PC-3 (cell line): Measurements from ENCODE around the gene NCOA7. TPM values are rescaled to one million over a fixed set of nuclear protein-coding genes. Genes with fewer than 3 reads are reported as not detected.
"Not testable (repeated sequence)": the region's sequence is repeated elsewhere in the genome, so short reads cannot be mapped to it uniquely, and the experiment has no call there.

Source experiments
- ATAC-seq: fragments of 200-7000 bp; cut with Tn5 transposase; 2 replicates; pipeline ENCODE4 v1.9.1; 2020; ENCODE audit warnings: mild to moderate bottlenecking, moderate library complexity
- BruUV-seq: library from RNA; stranded (reverse); fragments of 400-500 nt; replicated peaks from 2 replicates; lab custom pipeline; 2021; lab: Mats Ljungman, UMichigan
- CTCF ChIA-PET: fragments of 300-600 bp; sonication (Branson Sonifier 250); formaldehyde crosslinking; loops from one replicate; lab custom pipeline; 2022; ENCODE audit warnings: antibody characterized with exemption; lab: Charles Lee
- POLR2A ChIA-PET: fragments of 300-600 bp; sonication (Branson Sonifier 250); formaldehyde crosslinking; loops from one replicate; lab custom pipeline; 2022; ENCODE audit warnings: antibody characterized with exemption; ENCODE audit not compliant: unreplicated experiment; lab: Charles Lee
- DNase-seq: peaks from one replicate; pipeline ENCODE4 v3.0.0-alpha.2; 2015
- H2AFZ ChIP-seq: fragments of 300-600 bp; sonication (generic); 2 replicates; pipeline ENCODE4 v1.6.0; 2016; ENCODE audit warnings: antibody characterized with exemption, low read length
- H3F3A ChIP-seq: fragments of 300-600 bp; sonication (generic); one replicate; pipeline ENCODE4 v1.6.0; 2017; ENCODE audit warnings: antibody characterized with exemption, low read length, control low read depth, mild to moderate bottlenecking; ENCODE audit not compliant: unreplicated experiment
- H3K27ac ChIP-seq: fragments of 300-600 bp; sonication (generic); 2 replicates; pipeline ENCODE4 v1.5.1; 2016; ENCODE audit warnings: mild to moderate bottlenecking, low read length
- H3K27me3 ChIP-seq: fragments of 300-600 bp; sonication (generic); 2 replicates; pipeline ENCODE4 v1.6.1; 2016; ENCODE audit warnings: low read length, mixed read lengths
- H3K36me3 ChIP-seq: fragments of 300-600 bp; sonication (generic); 2 replicates; pipeline ENCODE4 v1.6.1; 2016; ENCODE audit warnings: low read depth, mixed run types, low read length, mixed read lengths
- H3K4me1 ChIP-seq: fragments of 300-600 bp; sonication (generic); 2 replicates; pipeline ENCODE4 v1.5.1; 2016; ENCODE audit warnings: low read length; ENCODE audit not compliant: insufficient read depth
- H3K4me2 ChIP-seq: fragments of 300-600 bp; sonication (generic); 2 replicates; pipeline ENCODE4 v1.6.0; 2016; ENCODE audit warnings: low read length
- H3K4me3 ChIP-seq: fragments of 300-600 bp; sonication (generic); 2 replicates; pipeline ENCODE4 v1.5.1; 2016; ENCODE audit warnings: mild to moderate bottlenecking, low read length, mixed read lengths
- H3K79me2 ChIP-seq: fragments of 300-600 bp; sonication (generic); 2 replicates; pipeline ENCODE4 v1.6.1; 2017; ENCODE audit warnings: low read length, mixed read lengths
- H3K9ac ChIP-seq: fragments of 300-600 bp; sonication (generic); 2 replicates; pipeline ENCODE4 v1.6.0; 2016; ENCODE audit warnings: mild to moderate bottlenecking, low read length
- H3K9me2 ChIP-seq: fragments of 300-600 bp; sonication (generic); replicated peaks from 2 replicates; pipeline ENCODE4 v1.6.1; 2016; ENCODE audit warnings: mixed run types, low read length, mixed read lengths
- H3K9me3 ChIP-seq: fragments of 300-600 bp; sonication (generic); 2 replicates; pipeline ENCODE4 v1.6.1; 2016; ENCODE audit warnings: low read length, mixed read lengths
- H4K20me1 ChIP-seq: fragments of 300-600 bp; sonication (generic); 2 replicates; pipeline ENCODE4 v1.6.1; 2016; ENCODE audit warnings: low read length, mixed read lengths
- EZH2 ChIP-seq: fragments of 300-600 bp; sonication (generic); IDR thresholded peaks from one replicate; pipeline ENCODE4 v1.6.1; 2017; ENCODE audit warnings: antibody characterized with exemption, mild to moderate bottlenecking, low read length; ENCODE audit not compliant: unreplicated experiment
- EZH2phosphoT487 ChIP-seq: fragments of 300-600 bp; sonication (generic); IDR thresholded peaks from 2 replicates; pipeline ENCODE4 v1.6.1; 2018; ENCODE audit warnings: mild to moderate bottlenecking, antibody characterized with exemption, low read length, borderline replicate concordance
- intact Hi-C: fragments of 100-400 bp; cut with micrococcal nuclease; formaldehyde crosslinking; loops from 2 replicates; pipeline ENCODE4 v1.9.0; 2023
- total RNA-seq: library from RNA; depleted of rRNA; stranded (reverse); fragments of >200 nt; gene quantifications from 2 replicates; pipeline ENCODE4 v1.2.3, GENCODE V29; 2014
- TF ChIP-seq, protein P1 (sequence below): fragments of 300-600 bp; sonication (generic); conservative IDR thresholded peaks from 2 replicates; pipeline ENCODE4 v1.5.1; 2017; ENCODE audit warnings: antibody characterized with exemption, low read depth, mild to moderate bottlenecking, low read length

NCOA7 gene
- total RNA-seq, 1 experiment from 2014 or later: 13.4 TPM

- H3K4me2 ChIP-seq, H2AFZ ChIP-seq, ATAC-seq, H3F3A ChIP-seq, intact Hi-C loops, H3K9me3 ChIP-seq, H3K4me3 ChIP-seq, H3K36me3 ChIP-seq, BruUV-seq, H4K20me1 ChIP-seq, POLR2A ChIA-PET, DNase-seq, CTCF ChIA-PET, H3K27ac ChIP-seq, H3K9ac ChIP-seq, H3K27me3 ChIP-seq, H3K79me2 ChIP-seq, H3K9me2 ChIP-seq: not testable (repeated sequence)
- peaks cover 18% of the 10 kb centered on the region for H3K4me1 ChIP-seq
Measured at GRCh38 chr6:125912430-125912829, 121.7 kb downstream of the NCOA7 start.

- Histone ChIP-seq H3K4me3 (no peak overlapping the region), H3K4me2 (peak overlapping the region; percentile 81), H3K27me3 (no peaks in the 10 kb centered on the region), H3K36me3 (no peaks in the 10 kb centered on the region), H3F3A (no peaks in the 10 kb centered on the region), H3K27ac (peak overlapping the region; percentile 80), H3K9ac (peak overlapping the region; percentile 39; the same call in 1 of the 2 replicates), H4K20me1 (no peaks in the 10 kb centered on the region), H3K9me2 (no peaks in the 10 kb centered on the region), H3K9me3 (no peaks in the 10 kb centered on the region), H3K79me2 (no peaks in the 10 kb centered on the region), H2AFZ (no peak overlapping the region), H3K4me1 (peaks cover 20% of the 10 kb centered on the region)
- no TSS peak for BruUV-seq
- DNase-seq: no peak
- intact Hi-C loops: no loop called here
- no peak for ATAC-seq
- TF ChIP-seq, protein P1, sequence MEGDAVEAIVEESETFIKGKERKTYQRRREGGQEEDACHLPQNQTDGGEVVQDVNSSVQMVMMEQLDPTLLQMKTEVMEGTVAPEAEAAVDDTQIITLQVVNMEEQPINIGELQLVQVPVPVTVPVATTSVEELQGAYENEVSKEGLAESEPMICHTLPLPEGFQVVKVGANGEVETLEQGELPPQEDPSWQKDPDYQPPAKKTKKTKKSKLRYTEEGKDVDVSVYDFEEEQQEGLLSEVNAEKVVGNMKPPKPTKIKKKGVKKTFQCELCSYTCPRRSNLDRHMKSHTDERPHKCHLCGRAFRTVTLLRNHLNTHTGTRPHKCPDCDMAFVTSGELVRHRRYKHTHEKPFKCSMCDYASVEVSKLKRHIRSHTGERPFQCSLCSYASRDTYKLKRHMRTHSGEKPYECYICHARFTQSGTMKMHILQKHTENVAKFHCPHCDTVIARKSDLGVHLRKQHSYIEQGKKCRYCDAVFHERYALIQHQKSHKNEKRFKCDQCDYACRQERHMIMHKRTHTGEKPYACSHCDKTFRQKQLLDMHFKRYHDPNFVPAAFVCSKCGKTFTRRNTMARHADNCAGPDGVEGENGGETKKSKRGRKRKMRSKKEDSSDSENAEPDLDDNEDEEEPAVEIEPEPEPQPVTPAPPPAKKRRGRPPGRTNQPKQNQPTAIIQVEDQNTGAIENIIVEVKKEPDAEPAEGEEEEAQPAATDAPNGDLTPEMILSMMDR: no peak
- no peak for TF ChIP-seq EZH2phosphoT487
- no peak for TF ChIP-seq EZH2
- ChIA-PET POLR2A (no interaction called here), CTCF (no interaction called here)
Measured at GRCh38 chr6:125913145-125913544, 122.4 kb downstream of the NCOA7 start.

DNA sequence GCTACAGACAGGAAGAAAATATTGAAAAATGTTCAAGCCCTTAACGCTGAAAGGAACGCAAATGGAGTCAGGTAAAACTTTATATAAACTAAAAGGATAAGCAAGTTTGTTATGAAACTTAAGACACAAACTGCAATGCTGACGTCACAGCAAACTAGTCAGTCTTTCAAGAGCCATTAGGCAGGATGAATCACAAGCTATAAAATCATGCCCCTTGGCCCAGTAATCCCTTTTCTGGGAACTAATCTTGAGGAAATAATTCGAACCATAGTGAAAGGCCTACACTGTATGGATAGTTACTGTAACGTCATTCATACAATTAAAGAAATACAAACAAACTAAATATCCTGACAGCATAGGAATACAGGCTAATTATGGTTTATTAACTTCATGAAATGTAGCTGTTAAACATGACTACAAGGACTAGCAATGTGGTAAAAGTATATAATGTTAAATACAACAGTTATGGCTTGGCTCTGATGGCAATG is 123.1 kb downstream of the NCOA7 start:
- H3K27ac ChIP-seq: peak overlapping the region; percentile 80
- peak; percentile 85 for ATAC-seq
- POLR2A ChIA-PET: no interaction called here

More for the DNA sequence above, 123.1 kb downstream of the NCOA7 start:
- CTCF ChIA-PET: interaction anchor here (1.0 to 1.3 kb wide), 2 partner anchors 42 to 56 kb away, joined by 3 to 7 read pairs; no protein-coding TSS in a partner anchor
- no peaks in the 10 kb centered on the region for H3K79me2 ChIP-seq
- peaks cover 27% of the 10 kb centered on the region for H3K4me1 ChIP-seq
- H3K9me2 ChIP-seq: no peaks in the 10 kb centered on the region
- peak overlapping the region; percentile 81 for H3K4me2 ChIP-seq
- H3K4me3 ChIP-seq: peak overlapping the region; percentile 56; the same call in 1 of the 2 replicates
- H3K36me3 ChIP-seq: no peaks in the 10 kb centered on the region
- H3K9me3 ChIP-seq: no peaks in the 10 kb centered on the region
- 0 out of 2 replicates have a peak overlapping the region, but pooled peaks have one; percentile 39 for H3K9ac ChIP-seq
- H2AFZ ChIP-seq: no peak overlapping the region
- no peaks in the 10 kb centered on the region for H3K27me3 ChIP-seq
- peak; percentile 94 for DNase-seq
- BruUV-seq: no TSS peak
- TF ChIP-seq, protein P1: no peak
- TF ChIP-seq EZH2phosphoT487 (no peak), EZH2 (no peak)
- no peaks in the 10 kb centered on the region for H4K20me1 ChIP-seq
- H3F3A ChIP-seq: no peaks in the 10 kb centered on the region
- intact Hi-C loops: no loop called here
